ENCODE measurements around the gene OR2Y1.
"Not testable (repeated sequence)": the region's sequence is repeated elsewhere in the genome, so short reads cannot be mapped to it uniquely, and the experiment has no call there.

Gene OR2Y1, protein sequence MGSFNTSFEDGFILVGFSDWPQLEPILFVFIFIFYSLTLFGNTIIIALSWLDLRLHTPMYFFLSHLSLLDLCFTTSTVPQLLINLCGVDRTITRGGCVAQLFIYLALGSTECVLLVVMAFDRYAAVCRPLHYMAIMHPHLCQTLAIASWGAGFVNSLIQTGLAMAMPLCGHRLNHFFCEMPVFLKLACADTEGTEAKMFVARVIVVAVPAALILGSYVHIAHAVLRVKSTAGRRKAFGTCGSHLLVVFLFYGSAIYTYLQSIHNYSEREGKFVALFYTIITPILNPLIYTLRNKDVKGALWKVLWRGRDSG

DNA sequence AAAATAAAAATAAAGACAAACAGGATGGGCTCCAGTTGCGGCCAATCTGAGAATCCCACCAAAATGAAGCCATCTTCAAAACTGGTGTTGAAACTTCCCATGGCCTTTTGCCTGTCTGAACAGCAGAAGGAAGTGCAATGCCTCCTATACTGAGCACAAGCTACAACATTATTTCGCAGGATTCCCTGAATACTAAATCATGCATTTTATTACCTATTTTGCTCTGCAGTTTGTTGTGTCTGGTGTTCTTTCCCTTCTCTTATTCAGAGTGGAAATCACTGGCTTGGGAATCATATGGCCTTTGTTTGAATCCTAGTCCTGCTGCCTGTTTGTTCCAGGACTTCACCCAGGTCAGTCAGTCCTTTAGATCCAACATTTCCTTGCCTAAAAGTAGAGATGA lies at the start of gene OR2Y1:
Gene OR2Y1 (minus strand): TSS at position 101 of the 400 bp plus-strand sequence. CDS start 0 bp downstream, at position 101.
- H4K20me1 ChIP-seq (ENCODE audit: insufficient read depth, low read length) = no peaks in the 10 kb centered on the region
- no peaks in the 10 kb centered on the region for H3K9me3 ChIP-seq (replicated peaks; ENCODE audit: insufficient read depth, low read length)
- H3K9ac ChIP-seq (ENCODE audit: low read length) = no peak within 1 kb of the TSS
- no peaks in the 10 kb centered on the region for H3F3A ChIP-seq (ENCODE audit: insufficient read depth, low read length)
- no peaks in the 10 kb centered on the region for H3K4me1 ChIP-seq (ENCODE audit: low read length)
- peaks cover 9% of the 10 kb centered on the region; the same call in 1 of the 2 replicates for H3K27me3 ChIP-seq (replicated peaks; ENCODE audit: insufficient read depth, low read length)
- no peaks in the 10 kb centered on the region for H3K79me2 ChIP-seq (ENCODE audit: low read length)
- no peak for DNase-seq
- H2AFZ ChIP-seq (ENCODE audit: low read length) = no peak within 1 kb of the TSS
- TF ChIP-seq EZH2phosphoT487 (IDR thresholded peaks at IDR 0.05; ENCODE audit: low read length) = no peak
- no peak for TF ChIP-seq EZH2 (optimal IDR thresholded peaks at IDR 0.05; ENCODE audit: low read depth, low read length)
- TF ChIP-seq CTCF (IDR thresholded peaks at IDR 0.05; ENCODE audit: low read length) = no peak
- H3K4me2 ChIP-seq (ENCODE audit: low read depth, low read length) = no peak within 1 kb of the TSS
- no peak within 1 kb of the TSS for H3K27ac ChIP-seq (ENCODE audit: low read length)
- H3K9me2 ChIP-seq (replicated peaks; ENCODE audit: insufficient read depth, low read length) = no peaks in the 10 kb centered on the region
- no peaks in the 10 kb centered on the region for H3K36me3 ChIP-seq (replicated peaks; ENCODE audit: insufficient read depth, low read length)
- H3K4me3 ChIP-seq (ENCODE audit: low read length) = no peak within 1 kb of the TSS

DNA sequence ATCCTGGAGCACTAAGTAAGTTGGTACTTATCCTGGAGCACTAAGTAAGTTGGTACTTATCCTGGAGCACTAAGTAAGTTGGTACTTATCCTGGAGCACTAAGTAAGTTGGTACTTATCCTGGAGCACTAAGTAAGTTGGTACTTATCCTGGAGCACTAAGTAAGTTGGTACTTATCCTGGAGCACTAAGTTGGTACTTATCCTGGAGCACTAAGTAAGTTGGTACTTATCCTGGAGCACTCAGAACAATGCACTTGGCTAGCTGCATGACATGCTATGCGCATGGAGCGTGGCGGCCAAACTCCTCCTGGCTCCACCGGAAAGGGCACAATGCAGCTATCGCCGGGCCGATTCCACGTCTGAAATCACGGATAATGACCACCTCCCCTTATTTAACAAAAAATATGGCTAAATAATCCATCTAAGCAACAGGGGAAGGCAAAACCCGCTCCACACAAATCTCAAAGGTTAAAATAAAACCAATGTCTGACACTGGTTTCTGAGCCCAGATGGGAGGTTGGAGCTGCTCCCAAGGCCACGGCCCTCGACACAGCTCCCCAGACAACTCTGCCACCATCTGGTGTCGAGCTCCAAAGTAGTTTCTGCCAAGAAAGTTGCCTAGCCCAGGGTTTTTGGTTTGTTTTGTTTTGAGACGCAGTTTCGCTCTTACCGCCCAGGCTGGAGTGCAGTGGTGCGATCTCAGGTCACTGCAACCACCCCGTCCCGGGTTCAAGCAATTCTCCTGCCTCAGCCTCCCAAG lies 49.0 kb upstream of the OR2Y1 start:
- not testable (repeated sequence) for H3K4me1 ChIP-seq (ENCODE audit: low read length); DNase-seq

DNA sequence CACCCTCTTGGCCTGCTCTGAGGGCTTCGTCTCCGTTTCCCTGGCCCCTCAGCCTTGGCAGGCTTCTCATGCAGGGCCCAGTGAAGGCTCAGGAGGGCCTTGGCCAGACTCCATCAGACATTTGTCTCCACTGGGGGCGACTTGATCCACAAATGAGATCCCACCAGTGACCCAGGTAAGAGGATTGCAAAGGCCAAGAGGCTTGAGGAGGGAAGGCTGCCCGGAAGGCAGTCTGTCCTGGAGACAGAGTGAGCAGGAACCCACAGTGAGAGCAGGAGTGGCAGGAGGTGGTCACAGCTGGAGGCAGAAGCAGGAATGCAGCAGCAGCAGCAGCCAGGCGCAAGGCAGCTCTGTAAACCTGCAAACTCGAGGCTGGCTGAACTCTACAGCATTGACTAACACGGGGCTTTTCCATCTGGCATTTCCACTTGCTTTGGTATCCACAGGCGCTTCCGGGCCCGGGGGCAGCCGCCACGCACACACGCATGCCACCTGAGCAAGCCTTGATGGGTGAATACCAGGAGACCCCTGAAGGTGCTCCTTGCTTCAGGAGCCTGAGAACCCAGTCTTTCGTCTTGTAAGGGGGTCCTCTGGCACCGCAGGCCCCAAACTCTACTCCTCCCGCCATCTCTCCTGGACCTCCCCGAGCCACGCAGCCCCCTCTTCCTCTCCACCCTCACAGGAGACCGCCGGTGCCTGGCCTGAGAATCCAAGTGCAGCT lies 48.0 kb upstream of the OR2Y1 start:
- H4K20me1 ChIP-seq (ENCODE audit: insufficient read depth, low read length) = peaks cover 23% of the 10 kb centered on the region
- no peak overlapping the region for H3K4me2 ChIP-seq (ENCODE audit: low read depth, low read length)
- TF ChIP-seq EZH2phosphoT487 (IDR thresholded peaks at IDR 0.05; ENCODE audit: low read length) = no peak
- no peak overlapping the region for H3K9ac ChIP-seq (ENCODE audit: low read length)
- peaks cover 13% of the 10 kb centered on the region for H3K36me3 ChIP-seq (replicated peaks; ENCODE audit: insufficient read depth, low read length)
- no peak for DNase-seq
- H3K27ac ChIP-seq (ENCODE audit: low read length) = no peak overlapping the region
- H3K27me3 ChIP-seq (replicated peaks; ENCODE audit: insufficient read depth, low read length) = no peaks in the 10 kb centered on the region
- H3K79me2 ChIP-seq (ENCODE audit: low read length) = peaks cover 42% of the 10 kb centered on the region
- H3K4me3 ChIP-seq (ENCODE audit: low read length) = no peak overlapping the region
- peaks cover 12% of the 10 kb centered on the region for H3F3A ChIP-seq (ENCODE audit: insufficient read depth, low read length)
- no peaks in the 10 kb centered on the region for H3K9me3 ChIP-seq (replicated peaks; ENCODE audit: insufficient read depth, low read length)
- H3K4me1 ChIP-seq (ENCODE audit: low read length) = no peaks in the 10 kb centered on the region
- no peaks in the 10 kb centered on the region for H3K9me2 ChIP-seq (replicated peaks; ENCODE audit: insufficient read depth, low read length)
- H2AFZ ChIP-seq (ENCODE audit: low read length) = no peak overlapping the region

More for the DNA sequence above, 49.0 kb upstream of the OR2Y1 start:
- Histone ChIP-seq H3K79me2 (ENCODE audit: low read length) (peaks cover 51% of the 10 kb centered on the region), H3K36me3 (replicated peaks; ENCODE audit: insufficient read depth, low read length) (peaks cover 13% of the 10 kb centered on the region), H4K20me1 (ENCODE audit: insufficient read depth, low read length) (peaks cover 31% of the 10 kb centered on the region)
- not testable (repeated sequence) for H3K27me3 ChIP-seq (replicated peaks; ENCODE audit: insufficient read depth, low read length); H3K4me2 ChIP-seq (ENCODE audit: low read depth, low read length); H3K4me3 ChIP-seq (ENCODE audit: low read length); H3K9me2 ChIP-seq (replicated peaks; ENCODE audit: insufficient read depth, low read length); H2AFZ ChIP-seq (ENCODE audit: low read length); H3F3A ChIP-seq (ENCODE audit: insufficient read depth, low read length); H3K9ac ChIP-seq (ENCODE audit: low read length); H3K9me3 ChIP-seq (replicated peaks; ENCODE audit: insufficient read depth, low read length); H3K27ac ChIP-seq (ENCODE audit: low read length)
